DND-41 (cell line): ENCODE results near the gene CARD18.

ENCODE experiments used
- ATAC-seq: fragments of 200-7000 bp; cut with Tn5 transposase; 3 replicates; pipeline ENCODE4 v1.9.1; 2021; ENCODE audit warnings: low read depth; ENCODE audit not compliant: insufficient read depth
- DNase-seq: peaks from one replicate; pipeline ENCODE4 v3.0.0-alpha.2; 2020
- H2AFZ ChIP-seq: 2 replicates; pipeline ENCODE4 v1.6.0; 2012; ENCODE audit warnings: low read depth, low read length
- H3K27ac ChIP-seq: 2 replicates; pipeline ENCODE4 v1.5.1; 2012; ENCODE audit warnings: low read length, inconsistent platforms
- H3K27me3 ChIP-seq: fragments of 200-600 bp; sonication (generic); 2 replicates; pipeline ENCODE4 v1.6.0; 2012; ENCODE audit warnings: low read length, mild to moderate bottlenecking, inconsistent platforms; ENCODE audit not compliant: insufficient read depth, poor library complexity
- H3K36me3 ChIP-seq: 2 replicates; pipeline ENCODE4 v1.5.1; 2012; ENCODE audit warnings: low read length, inconsistent platforms; ENCODE audit not compliant: insufficient read depth
- H3K4me1 ChIP-seq: 2 replicates; pipeline ENCODE4 v1.5.1; 2012; ENCODE audit warnings: mild to moderate bottlenecking, low read length; ENCODE audit not compliant: insufficient read depth
- H3K4me2 ChIP-seq: 2 replicates; pipeline ENCODE4 v1.6.0; 2012; ENCODE audit warnings: mild to moderate bottlenecking, moderate library complexity, low read length, inconsistent platforms; ENCODE audit not compliant: insufficient read depth
- H3K4me3 ChIP-seq, 2 experiments: fragments of 200-600 bp in 1 of 2; shearing (Covaris generic) in 1 of 2; 2 replicates each; pipeline ENCODE4 v1.5.1; 2012 to 2016; ENCODE audit warnings: inconsistent platforms in 2 of 2, low read length in 2 of 2, mild to moderate bottlenecking in 2 of 2, low read depth in 1 of 2, moderate library complexity in 1 of 2
- H3K79me2 ChIP-seq: 2 replicates; pipeline ENCODE4 v1.6.0; 2012; ENCODE audit warnings: low read length, inconsistent platforms; ENCODE audit not compliant: insufficient read depth
- H3K9ac ChIP-seq: 2 replicates; pipeline ENCODE4 v1.6.0; 2012; ENCODE audit warnings: low read depth, mild to moderate bottlenecking, inconsistent platforms, low read length, moderate library complexity
- H3K9me3 ChIP-seq: 2 replicates; pipeline ENCODE4 v1.5.1; 2012; ENCODE audit warnings: low read length, moderate library complexity, mild to moderate bottlenecking, inconsistent platforms; ENCODE audit not compliant: insufficient read depth, severe bottlenecking
- H4K20me1 ChIP-seq: 2 replicates; pipeline ENCODE4 v1.6.0; 2012; ENCODE audit warnings: low read length; ENCODE audit not compliant: insufficient read depth
- EZH2 ChIP-seq: IDR thresholded peaks from 3 replicates; pipeline ENCODE4 v1.6.1; 2012; ENCODE audit warnings: borderline replicate concordance, low read depth, mild to moderate bottlenecking, moderate library complexity, low read length, inconsistent platforms; ENCODE audit not compliant: severe bottlenecking
- TF ChIP-seq, protein P1 (sequence below): IDR thresholded peaks from 2 replicates; pipeline ENCODE4 v1.5.1; 2012; ENCODE audit warnings: borderline replicate concordance, low read length, moderate library complexity, mild to moderate bottlenecking; ENCODE audit not compliant: poor library complexity, severe bottlenecking; ENCODE audit errors: extremely low read depth

The CARD18 gene

DNA sequence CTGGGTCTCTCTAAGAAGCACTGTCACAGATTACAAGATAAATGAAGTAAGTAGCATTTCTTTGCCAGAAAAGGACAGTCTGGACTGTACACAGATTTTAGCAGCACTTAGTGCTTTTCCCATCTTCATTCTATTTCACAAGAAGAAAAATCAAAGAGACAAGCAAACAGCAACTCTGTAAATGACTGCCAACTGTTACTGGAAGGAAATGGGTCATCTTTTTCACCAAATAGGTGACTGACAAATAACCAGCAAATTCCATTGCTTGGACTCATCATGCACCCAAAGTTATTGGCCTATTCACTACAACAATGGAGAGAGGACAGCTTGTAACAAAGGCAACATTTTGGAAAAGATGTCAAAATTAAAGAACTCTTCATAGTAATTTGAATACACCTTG is 28.9 kb upstream of the CARD18 start:
- Histone ChIP-seq H3K36me3 (no peaks in the 10 kb centered on the region), H4K20me1 (no peaks in the 10 kb centered on the region), H3K79me2 (no peaks in the 10 kb centered on the region), H3K27me3 (no peaks in the 10 kb centered on the region), H3K27ac (no peak overlapping the region), H3K9ac (no peak overlapping the region), H3K4me1 (no peaks in the 10 kb centered on the region), H3K4me2 (no peak overlapping the region), H2AFZ (no peak overlapping the region), H3K4me3 (no peak overlapping the region), H3K9me3 (no peaks in the 10 kb centered on the region)
- DNase-seq (no peak), ATAC-seq (no peak)
- TF ChIP-seq EZH2: no peak
- TF ChIP-seq, protein P1, sequence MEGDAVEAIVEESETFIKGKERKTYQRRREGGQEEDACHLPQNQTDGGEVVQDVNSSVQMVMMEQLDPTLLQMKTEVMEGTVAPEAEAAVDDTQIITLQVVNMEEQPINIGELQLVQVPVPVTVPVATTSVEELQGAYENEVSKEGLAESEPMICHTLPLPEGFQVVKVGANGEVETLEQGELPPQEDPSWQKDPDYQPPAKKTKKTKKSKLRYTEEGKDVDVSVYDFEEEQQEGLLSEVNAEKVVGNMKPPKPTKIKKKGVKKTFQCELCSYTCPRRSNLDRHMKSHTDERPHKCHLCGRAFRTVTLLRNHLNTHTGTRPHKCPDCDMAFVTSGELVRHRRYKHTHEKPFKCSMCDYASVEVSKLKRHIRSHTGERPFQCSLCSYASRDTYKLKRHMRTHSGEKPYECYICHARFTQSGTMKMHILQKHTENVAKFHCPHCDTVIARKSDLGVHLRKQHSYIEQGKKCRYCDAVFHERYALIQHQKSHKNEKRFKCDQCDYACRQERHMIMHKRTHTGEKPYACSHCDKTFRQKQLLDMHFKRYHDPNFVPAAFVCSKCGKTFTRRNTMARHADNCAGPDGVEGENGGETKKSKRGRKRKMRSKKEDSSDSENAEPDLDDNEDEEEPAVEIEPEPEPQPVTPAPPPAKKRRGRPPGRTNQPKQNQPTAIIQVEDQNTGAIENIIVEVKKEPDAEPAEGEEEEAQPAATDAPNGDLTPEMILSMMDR: no peak

DNA sequence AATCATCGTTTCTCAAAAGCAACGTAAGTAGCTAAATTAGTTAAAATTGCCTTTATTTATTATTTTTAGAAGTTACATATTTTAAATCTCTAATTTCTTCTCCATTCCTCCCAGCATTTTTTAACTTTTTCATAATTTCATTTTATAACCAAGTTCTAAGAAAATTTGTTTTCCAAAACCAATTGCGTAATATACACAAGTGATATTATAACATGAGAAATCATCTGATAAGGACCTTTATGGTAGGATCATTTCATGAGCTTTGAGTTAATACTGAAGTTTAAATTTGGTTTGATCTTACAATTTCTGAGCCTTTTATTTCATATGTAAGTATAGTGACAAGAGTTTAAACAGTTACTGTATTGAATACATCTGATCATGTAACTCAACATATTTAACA is 27.7 kb upstream of the CARD18 start:
- no peaks in the 10 kb centered on the region for H3K79me2 ChIP-seq
- no peak overlapping the region for H3K9ac ChIP-seq
- no peak overlapping the region for H2AFZ ChIP-seq
- no peaks in the 10 kb centered on the region for H3K4me1 ChIP-seq
- TF ChIP-seq, protein P1: no peak
- TF ChIP-seq EZH2: no peak
- H3K4me3 ChIP-seq: no peak overlapping the region
- no peaks in the 10 kb centered on the region for H3K36me3 ChIP-seq
- no peak overlapping the region for H3K4me2 ChIP-seq
- no peaks in the 10 kb centered on the region for H4K20me1 ChIP-seq
- DNase-seq: no peak
- no peak for ATAC-seq
- H3K27ac ChIP-seq: no peak overlapping the region
- no peaks in the 10 kb centered on the region for H3K9me3 ChIP-seq
- H3K27me3 ChIP-seq: no peaks in the 10 kb centered on the region

DNA sequence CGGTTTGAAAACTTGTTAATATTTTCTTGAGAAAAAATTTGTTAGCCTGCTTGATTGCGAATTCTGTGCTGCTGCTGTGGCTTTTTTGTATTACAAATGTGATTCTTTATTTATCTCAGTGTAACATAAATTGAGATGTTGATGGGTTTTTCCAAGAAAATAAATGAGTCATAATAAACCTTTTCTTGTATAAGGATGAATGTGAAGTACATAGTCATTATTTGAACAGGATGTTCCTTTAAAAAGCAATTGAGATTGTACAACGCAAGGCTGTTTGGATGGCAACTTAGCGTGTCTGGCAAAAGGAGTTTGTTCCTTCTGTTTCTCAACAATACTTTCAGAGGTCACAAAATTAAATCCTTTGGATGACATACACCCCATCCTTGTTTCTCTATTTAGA is 24.6 kb upstream of the CARD18 start:
- no peaks in the 10 kb centered on the region for H3K79me2 ChIP-seq
- no peaks in the 10 kb centered on the region for H3K9me3 ChIP-seq
- H3K36me3 ChIP-seq: no peaks in the 10 kb centered on the region
- TF ChIP-seq EZH2: no peak
- TF ChIP-seq, protein P1: no peak
- H3K4me1 ChIP-seq: no peaks in the 10 kb centered on the region
- H4K20me1 ChIP-seq: no peaks in the 10 kb centered on the region
- H3K27ac ChIP-seq: no peak overlapping the region
- DNase-seq: no peak
- H3K4me2 ChIP-seq: no peak overlapping the region
- no peaks in the 10 kb centered on the region for H3K27me3 ChIP-seq
- no peak overlapping the region for H3K4me3 ChIP-seq
- no peak for ATAC-seq
- H2AFZ ChIP-seq: no peak overlapping the region
- no peak overlapping the region for H3K9ac ChIP-seq

DNA sequence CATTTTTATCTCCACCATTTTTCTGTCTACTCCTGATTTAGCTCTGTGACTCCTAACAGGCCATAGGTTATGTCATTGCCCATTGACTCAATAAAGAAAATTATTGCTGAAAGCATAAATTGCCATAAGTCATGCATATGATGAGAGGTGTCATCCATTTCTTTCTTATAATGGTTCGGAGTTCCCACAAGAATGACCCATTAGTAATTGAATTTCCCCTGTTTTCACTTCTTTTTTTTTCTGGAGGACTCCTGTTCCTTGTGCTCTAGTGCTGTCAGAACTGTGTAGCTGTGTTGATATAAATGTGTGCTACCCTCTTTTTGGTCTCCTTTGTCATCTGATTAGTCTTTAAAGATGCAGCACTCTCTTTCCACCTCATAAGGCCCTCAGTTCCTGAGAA is 22.9 kb upstream of the CARD18 start:
- Histone ChIP-seq H3K4me2 (no peak overlapping the region), H2AFZ (no peak overlapping the region), H3K27ac (no peak overlapping the region), H3K4me1 (no peaks in the 10 kb centered on the region), H3K9ac (no peak overlapping the region), H3K9me3 (no peaks in the 10 kb centered on the region), H3K27me3 (no peaks in the 10 kb centered on the region), H4K20me1 (no peaks in the 10 kb centered on the region), H3K79me2 (no peaks in the 10 kb centered on the region), H3K4me3 (no peak overlapping the region), H3K36me3 (no peaks in the 10 kb centered on the region)
- ATAC-seq (no peak), DNase-seq (no peak)
- TF ChIP-seq, protein P1: no peak
- TF ChIP-seq EZH2: no peak
